Endodermal cell (in vitro differentiated cells): Measurements from ENCODE around the gene KIF6. TPM values are rescaled to one million over a fixed set of nuclear protein-coding genes. Genes with fewer than 3 reads are reported as not detected.

Experiments used
- DNase-seq: peaks from one replicate; pipeline ENCODE4 v3.0.0-alpha.2; 2017
- H3K27ac ChIP-seq: 2 replicates; pipeline ENCODE4 v1.5.1; 2013; ENCODE audit warnings: mild to moderate bottlenecking, low read depth, low read length, moderate library complexity
- H3K27me3 ChIP-seq: 2 replicates; pipeline ENCODE4 v1.6.1; 2013; ENCODE audit warnings: mild to moderate bottlenecking, low read length, moderate library complexity; ENCODE audit not compliant: insufficient read depth, control insufficient read depth, poor library complexity, severe bottlenecking
- H3K36me3 ChIP-seq: 2 replicates; pipeline ENCODE4 v1.7.0; 2013; ENCODE audit warnings: mild to moderate bottlenecking, low read length, moderate library complexity; ENCODE audit not compliant: control insufficient read depth, insufficient read depth
- H3K4me1 ChIP-seq: one replicate; pipeline ENCODE4 v1.7.0; 2013; ENCODE audit warnings: low read length; ENCODE audit not compliant: control insufficient read depth, insufficient read depth
- H3K4me3 ChIP-seq: 2 replicates; pipeline ENCODE4 v1.5.1; 2013; ENCODE audit warnings: mild to moderate bottlenecking, low read length, moderate library complexity
- H3K9ac ChIP-seq: 2 replicates; pipeline ENCODE4 v1.6.1; 2013; ENCODE audit warnings: mild to moderate bottlenecking, low read length, moderate library complexity; ENCODE audit not compliant: poor library complexity, severe bottlenecking; ENCODE audit errors: extremely low read depth
- H3K9me3 ChIP-seq: 2 replicates; pipeline ENCODE4 v1.6.1; 2013; ENCODE audit warnings: mild to moderate bottlenecking, low read length, moderate library complexity; ENCODE audit not compliant: control insufficient read depth
- H3K27ac Mint-ChIP-seq: 2 replicates; pipeline ENCODE4 v1.8.0; 2020; ENCODE audit warnings: mixed read lengths
- H3K27me3 Mint-ChIP-seq: 2 replicates; pipeline ENCODE4 v1.8.0; 2021; ENCODE audit warnings: mild to moderate bottlenecking, mixed read lengths; ENCODE audit not compliant: insufficient read depth
- H3K36me3 Mint-ChIP-seq: 2 replicates; pipeline ENCODE4 v1.8.0; 2020; ENCODE audit warnings: low read depth, mixed read lengths
- H3K4me1 Mint-ChIP-seq: 2 replicates; pipeline ENCODE4 v1.8.0; 2020; ENCODE audit warnings: mixed read lengths
- H3K4me3 Mint-ChIP-seq: 2 replicates; pipeline ENCODE4 v1.8.0; 2020; ENCODE audit warnings: mild to moderate bottlenecking, moderate library complexity, mixed read lengths
- H3K9me3 Mint-ChIP-seq: 2 replicates; pipeline ENCODE4 v1.8.0; 2020; ENCODE audit warnings: mild to moderate bottlenecking, mixed read lengths
- WGBS, 2 experiments: methylation state at CpG; one replicate each; pipeline versions ENCODE4 v1.1.5 to v1.1.7; 2013; ENCODE audit warnings: missing lambda C conversion rate in 2 of 2, mixed read lengths in 1 of 2; ENCODE audit not compliant: insufficient coverage in 1 of 2, insufficient read length in 1 of 2; 5-methylcytosine and 5-hydroxymethylcytosine counted together
- total RNA-seq, 2 donors: library from RNA; stranded (reverse); fragmentation: NEBNext Ultra II Directional in 1 of 2; extraction: Animal tissue kit (Norgen Biotek cat#: 25700) in 1 of 2; gene quantifications; 2 replicates in 1 of 2; 3 replicates in 1 of 2; pipeline ENCODE4 v1.2.1, GENCODE V29; 2021
- TF ChIP-seq, protein P1 (sequence below): fragments of 200-600 bp; sonication (generic); conservative IDR thresholded peaks from 2 replicates; pipeline ENCODE4 v1.5.0; 2021; ENCODE audit warnings: antibody characterized with exemption, mild to moderate bottlenecking

KIF6 gene
- total RNA-seq, 2 donors from 2014 or later, result 0.62 to 1.1 TPM

DNA sequence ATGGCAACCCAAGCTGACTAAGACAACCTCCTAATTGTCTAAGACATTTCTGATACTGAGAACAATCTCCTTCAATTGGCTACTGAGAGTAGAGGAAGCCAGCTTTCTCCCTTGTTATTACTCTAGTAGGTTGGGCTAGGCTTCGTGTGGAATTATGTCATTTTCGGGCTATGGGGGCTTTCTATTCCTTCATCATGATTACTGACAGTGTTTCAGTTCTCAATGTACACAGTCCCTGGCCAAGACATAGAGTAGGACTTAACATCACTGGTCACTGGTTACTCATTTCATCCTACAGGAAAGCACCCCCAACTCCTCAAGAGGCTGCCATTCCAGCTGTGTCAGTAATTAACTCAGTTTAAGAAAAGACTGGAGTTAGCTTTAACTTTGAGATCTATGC is 100.0 kb downstream of the KIF6 start:
- DNase-seq, result no peak
- 93 to 100% methylated on average over 1 to 2 of the region's 2 CpGs for WGBS, 2 experiments
- H3K27ac ChIP-seq, result no peak overlapping the region
- H3K36me3 Mint-ChIP-seq, result no peaks in the 10 kb centered on the region
- H3K27me3 ChIP-seq, result no peaks in the 10 kb centered on the region
- no peaks in the 10 kb centered on the region for H3K4me1 ChIP-seq
- H3K27ac Mint-ChIP-seq, result no peak overlapping the region
- peaks cover 4% of the 10 kb centered on the region for H3K4me1 Mint-ChIP-seq
- no peak overlapping the region for H3K9ac ChIP-seq
- no peaks in the 10 kb centered on the region for H3K27me3 Mint-ChIP-seq
- no peak overlapping the region for H3K4me3 ChIP-seq
- no peaks in the 10 kb centered on the region for H3K36me3 ChIP-seq
- no peaks in the 10 kb centered on the region for H3K9me3 ChIP-seq
- H3K4me3 Mint-ChIP-seq, result no peak overlapping the region
- TF ChIP-seq, protein P1, sequence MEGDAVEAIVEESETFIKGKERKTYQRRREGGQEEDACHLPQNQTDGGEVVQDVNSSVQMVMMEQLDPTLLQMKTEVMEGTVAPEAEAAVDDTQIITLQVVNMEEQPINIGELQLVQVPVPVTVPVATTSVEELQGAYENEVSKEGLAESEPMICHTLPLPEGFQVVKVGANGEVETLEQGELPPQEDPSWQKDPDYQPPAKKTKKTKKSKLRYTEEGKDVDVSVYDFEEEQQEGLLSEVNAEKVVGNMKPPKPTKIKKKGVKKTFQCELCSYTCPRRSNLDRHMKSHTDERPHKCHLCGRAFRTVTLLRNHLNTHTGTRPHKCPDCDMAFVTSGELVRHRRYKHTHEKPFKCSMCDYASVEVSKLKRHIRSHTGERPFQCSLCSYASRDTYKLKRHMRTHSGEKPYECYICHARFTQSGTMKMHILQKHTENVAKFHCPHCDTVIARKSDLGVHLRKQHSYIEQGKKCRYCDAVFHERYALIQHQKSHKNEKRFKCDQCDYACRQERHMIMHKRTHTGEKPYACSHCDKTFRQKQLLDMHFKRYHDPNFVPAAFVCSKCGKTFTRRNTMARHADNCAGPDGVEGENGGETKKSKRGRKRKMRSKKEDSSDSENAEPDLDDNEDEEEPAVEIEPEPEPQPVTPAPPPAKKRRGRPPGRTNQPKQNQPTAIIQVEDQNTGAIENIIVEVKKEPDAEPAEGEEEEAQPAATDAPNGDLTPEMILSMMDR, result no peak
- H3K9me3 Mint-ChIP-seq, result no peaks in the 10 kb centered on the region

GRCh38 chr6:39623750-39624149 is 101.5 kb downstream of the KIF6 start:
- H3K4me3 ChIP-seq, result no peak overlapping the region
- Mint-ChIP-seq H3K36me3 (no peaks in the 10 kb centered on the region), H3K4me3 (no peak overlapping the region), H3K27me3 (no peaks in the 10 kb centered on the region), H3K27ac (no peak overlapping the region), H3K4me1 (peaks cover 4% of the 10 kb centered on the region), H3K9me3 (no peaks in the 10 kb centered on the region)
- TF ChIP-seq, protein P1, result no peak
- H3K36me3 ChIP-seq, result no peaks in the 10 kb centered on the region
- no peak overlapping the region for H3K27ac ChIP-seq
- no peaks in the 10 kb centered on the region for H3K27me3 ChIP-seq
- H3K4me1 ChIP-seq, result no peaks in the 10 kb centered on the region
- DNase-seq, result no peak
- H3K9ac ChIP-seq, result no peak overlapping the region
- H3K9me3 ChIP-seq, result no peaks in the 10 kb centered on the region
- whole genome bisulfite sequencing, 2 experiments, result 87% methylated on average over 4 of the region's 4 CpGs; no CpG with 5 or more reads in 1 of the 2 experiments

GRCh38 chr6:39617520-39617919 is 107.7 kb downstream of the KIF6 start:
- no peaks in the 10 kb centered on the region for H3K4me1 Mint-ChIP-seq
- Histone ChIP-seq H3K4me1 (no peaks in the 10 kb centered on the region), H3K9ac (no peak overlapping the region), H3K4me3 (no peak overlapping the region), H3K9me3 (no peaks in the 10 kb centered on the region), H3K27me3 (no peaks in the 10 kb centered on the region), H3K27ac (no peak overlapping the region), H3K36me3 (no peaks in the 10 kb centered on the region)
- H3K36me3 Mint-ChIP-seq, result no peaks in the 10 kb centered on the region
- no peak overlapping the region for H3K4me3 Mint-ChIP-seq
- no peaks in the 10 kb centered on the region for H3K27me3 Mint-ChIP-seq
- no peak overlapping the region for H3K27ac Mint-ChIP-seq
- 90 to 99% methylated on average over 3 of the region's 3 CpGs for WGBS, 2 experiments
- TF ChIP-seq, protein P1, result no peak
- H3K9me3 Mint-ChIP-seq, result no peaks in the 10 kb centered on the region
- no peak for DNase-seq
